ENCODE data around the gene B3GNT7.
A peak's percentile ranks its signal among the peaks of the same experiment; 100 is the strongest.
"Not testable (repeated sequence)": the region's sequence is repeated elsewhere in the genome, so short reads cannot be mapped to it uniquely, and the experiment has no call there.

Gene B3GNT7

GRCh38 chr2:231400681-231401080, 5.2 kb downstream of the B3GNT7 start:
- not testable (repeated sequence) for DNase-seq (ENCODE audit: low read depth in 2 of 2)

- not testable (repeated sequence) for DNase-seq (ENCODE audit: low read depth in 2 of 2)
These were observed 5.6 kb downstream of the B3GNT7 start for GRCh38 chr2:231401101-231401500.

- DNase-seq (ENCODE audit: low read depth in 2 of 2), result not testable (repeated sequence)
These were observed 8.1 kb downstream of the B3GNT7 start for GRCh38 chr2:231403421-231404182.

- not testable (repeated sequence) for DNase-seq (ENCODE audit: low read depth in 2 of 2)
These were observed 8.7 kb downstream of the B3GNT7 start for GRCh38 chr2:231404183-231404578.

- DNase-seq (ENCODE audit: low read depth in 2 of 2), result peak in 1 of 2 donors; percentile 30
These were observed 10.3 kb downstream of the B3GNT7 start for GRCh38 chr2:231405601-231406367.

GRCh38 chr2:231407686-231408085, 12.2 kb downstream of the B3GNT7 start:
- not testable (repeated sequence) for DNase-seq (ENCODE audit: low read depth in 2 of 2)

GRCh38 chr2:231408304-231408703, 12.8 kb downstream of the B3GNT7 start:
- not testable (repeated sequence) for DNase-seq (ENCODE audit: low read depth in 2 of 2)

GRCh38 chr2:231409776-231410175, 14.3 kb downstream of the B3GNT7 start:
- DNase-seq (ENCODE audit: low read depth in 2 of 2), result no peak

GRCh38 chr2:231410293-231411004, 14.9 kb downstream of the B3GNT7 start:
- no peak for DNase-seq (ENCODE audit: low read depth in 2 of 2)

- DNase-seq (ENCODE audit: low read depth in 2 of 2), result no peak
These were observed 15.7 kb downstream of the B3GNT7 start for GRCh38 chr2:231411237-231411636.

- peak; percentile 48 to 63 for DNase-seq (ENCODE audit: low read depth in 2 of 2)
These were observed 16.5 kb downstream of the B3GNT7 start for GRCh38 chr2:231411831-231412617.

- DNase-seq (ENCODE audit: low read depth in 2 of 2), result no peak
These were observed 17.1 kb downstream of the B3GNT7 start for GRCh38 chr2:231412618-231412963.

- DNase-seq (ENCODE audit: low read depth in 2 of 2), result no peak
These were observed 17.9 kb downstream of the B3GNT7 start for GRCh38 chr2:231413456-231413855.

- DNase-seq (ENCODE audit: low read depth in 2 of 2), result no peak
These were observed 18.5 kb downstream of the B3GNT7 start for GRCh38 chr2:231413921-231414476.

GRCh38 chr2:231415029-231415428, 19.5 kb downstream of the B3GNT7 start:
- no peak for DNase-seq (ENCODE audit: low read depth in 2 of 2)

GRCh38 chr2:231418820-231419640, 23.5 kb downstream of the B3GNT7 start:
- no peak for DNase-seq (ENCODE audit: low read depth in 2 of 2)

- DNase-seq (ENCODE audit: low read depth in 2 of 2), result no peak
These were observed 25.6 kb downstream of the B3GNT7 start for GRCh38 chr2:231421051-231421580.

- DNase-seq (ENCODE audit: low read depth in 2 of 2), result no peak
These were observed 26.5 kb downstream of the B3GNT7 start for GRCh38 chr2:231422056-231422455.

GRCh38 chr2:231423176-231423575, 27.7 kb downstream of the B3GNT7 start:
- DNase-seq (ENCODE audit: low read depth in 2 of 2), result no peak

- DNase-seq (ENCODE audit: low read depth in 2 of 2), result no peak
These were observed 29.8 kb downstream of the B3GNT7 start for GRCh38 chr2:231425291-231425810.

All from stimulated activated CD4-positive, alpha-beta T cell treated with anti-CD3 and anti-CD28 coated beads, Interleukin-1b, Interleukin-23, amount 100 ng/mL, for 4 hours (primary cell).